NCI-H2081 treated with DMSO at 0.1 percent for 48 hours (cell line): ENCODE measurements around the gene LYPD3.
"Not testable (repeated sequence)": the region's sequence is repeated elsewhere in the genome, so short reads cannot be mapped to it uniquely, and the experiment has no call there.

ENCODE experiments used
- DNase-seq: peaks from one replicate; lab custom pipeline; 2025; lab: John Stamatoyannopoulos, UW

LYPD3 gene

DNA sequence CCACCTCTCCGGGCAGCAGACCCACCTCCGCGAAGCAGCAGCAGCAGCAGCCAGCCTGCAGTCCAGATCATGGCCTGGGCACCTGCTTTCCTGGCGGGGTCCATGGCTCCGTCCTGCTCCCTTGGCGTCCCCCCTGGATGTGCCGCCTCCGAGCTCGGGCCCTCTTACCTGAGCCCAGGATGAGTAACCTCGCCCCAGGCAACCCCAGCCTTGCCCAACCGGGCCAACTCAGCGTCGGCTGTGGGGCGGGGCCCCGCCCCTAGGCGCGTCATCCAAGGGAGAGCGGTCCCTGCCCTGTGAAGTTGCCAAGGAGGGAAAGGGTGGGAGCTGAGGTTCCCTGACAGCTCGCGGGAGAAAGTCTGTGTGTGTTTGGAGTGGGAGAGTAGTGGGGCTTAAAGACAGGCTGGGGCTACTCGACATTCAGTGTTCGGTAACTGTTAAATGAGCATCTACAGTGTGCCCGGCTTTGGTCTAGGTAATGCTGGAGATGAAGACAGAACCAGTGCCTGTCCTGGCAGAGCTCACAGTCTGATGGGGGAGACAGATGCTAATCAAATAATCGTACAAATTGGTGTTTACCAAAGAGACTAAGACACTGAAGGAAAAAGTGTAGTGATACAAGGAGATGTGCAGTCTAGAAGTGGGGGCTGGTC is at the start of gene LYPD3:
Gene LYPD3, minus strand, starts transcription at position 141 of the 653 bp plus-strand sequence. Its CDS starts 37 bp downstream, at position 104.
- DNase-seq, result no peak

DNA sequence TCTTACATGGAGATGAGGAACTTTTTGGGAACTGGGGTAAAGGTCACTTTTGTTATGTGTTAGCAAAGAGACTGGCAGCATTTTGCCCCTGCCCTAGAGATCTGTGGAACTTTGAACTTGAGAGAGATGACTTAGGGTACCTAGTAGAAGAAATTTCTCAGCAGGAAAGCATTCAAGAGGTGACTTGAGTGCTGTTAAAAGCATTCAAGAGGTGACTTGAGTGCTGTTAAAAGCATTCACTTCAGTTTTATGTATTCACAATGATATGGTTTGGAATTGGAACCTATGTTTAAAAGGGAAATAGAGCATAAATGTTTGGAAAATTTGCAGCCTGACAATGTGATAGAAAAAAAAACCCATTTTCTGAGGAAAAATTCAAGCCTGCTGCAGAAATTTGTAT is 47.0 kb upstream of the LYPD3 start:
- not testable (repeated sequence) for DNase-seq

DNA sequence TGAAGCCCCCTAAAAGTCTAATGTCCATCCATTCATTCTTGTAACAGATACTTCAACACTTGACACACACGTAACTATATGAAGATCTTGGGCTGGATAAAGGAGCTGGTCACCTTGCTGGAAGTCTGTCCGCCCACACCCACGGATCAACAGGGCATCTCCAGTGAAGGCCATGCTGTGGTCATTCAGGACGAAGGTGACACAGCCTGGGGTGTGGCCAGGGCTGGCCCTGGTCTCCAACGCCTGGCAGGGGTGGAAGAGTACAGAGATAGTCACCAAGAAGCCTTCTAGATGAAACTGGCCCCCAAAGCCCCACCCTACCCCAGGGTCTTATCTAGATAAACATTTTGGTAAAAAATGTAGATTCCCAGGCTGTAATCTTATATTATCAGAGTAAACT is 45.9 kb upstream of the LYPD3 start:
- DNase-seq, result no peak

DNA sequence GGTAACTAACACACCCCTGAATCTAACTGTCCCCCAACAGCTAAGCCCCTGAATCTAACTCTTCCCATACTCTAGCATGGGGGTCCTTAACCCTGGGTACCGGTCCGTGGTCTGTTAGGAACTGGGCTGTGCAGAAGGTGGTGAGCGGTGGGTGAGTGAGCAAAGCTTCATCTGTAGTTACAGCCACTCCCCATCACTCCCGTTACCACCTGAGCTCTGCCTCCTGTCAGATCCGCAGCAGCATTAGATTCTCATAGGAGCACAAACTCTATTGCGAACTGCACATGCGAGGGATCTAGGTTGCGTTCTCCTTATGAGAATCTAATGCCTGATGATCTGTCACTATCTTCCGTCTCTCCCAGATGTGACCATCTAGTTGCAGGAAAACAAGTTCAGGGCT is 45.3 kb upstream of the LYPD3 start:
- no peak for DNase-seq

DNA sequence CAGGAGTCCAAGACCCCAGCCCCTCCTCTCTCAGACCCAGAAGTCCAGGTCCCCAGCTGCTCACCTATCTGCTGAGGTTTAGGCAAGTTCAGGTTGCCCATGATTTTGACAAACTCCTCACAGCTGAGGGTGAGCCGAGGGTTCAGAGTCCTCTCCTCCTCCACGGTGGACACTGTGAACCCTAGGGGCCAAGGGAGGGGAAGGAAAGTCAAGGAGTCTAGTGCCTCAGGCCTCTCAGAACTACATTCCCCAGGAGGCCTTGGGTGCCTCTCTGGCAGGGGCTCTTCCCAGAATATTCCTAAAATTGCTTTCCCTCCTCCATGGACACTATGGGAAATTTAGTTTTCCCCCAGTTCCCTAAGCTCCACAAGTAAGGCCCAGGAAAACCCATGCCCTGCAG is 42.5 kb upstream of the LYPD3 start:
- DNase-seq, result no peak

DNA sequence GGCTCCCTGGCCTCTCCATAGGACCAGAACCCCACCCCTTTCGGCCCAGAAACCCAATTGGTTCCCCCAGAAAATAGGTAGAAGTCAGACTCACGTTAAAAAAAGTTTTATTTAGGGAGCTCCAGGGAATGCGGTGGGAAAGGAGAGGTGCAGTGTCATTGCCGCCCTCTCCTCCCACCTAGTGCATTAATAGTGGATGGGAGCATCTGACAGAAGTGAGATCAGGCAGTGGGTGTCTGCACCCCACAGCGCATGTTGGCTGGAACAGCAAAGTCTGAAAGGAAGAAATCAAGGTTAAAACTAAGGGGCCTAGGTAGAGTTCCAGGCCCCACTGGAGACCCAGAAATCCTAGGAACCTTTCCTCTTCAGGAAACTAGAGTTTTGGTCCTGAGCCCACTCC is 41.2 kb upstream of the LYPD3 start:
- DNase-seq, result no peak

DNA sequence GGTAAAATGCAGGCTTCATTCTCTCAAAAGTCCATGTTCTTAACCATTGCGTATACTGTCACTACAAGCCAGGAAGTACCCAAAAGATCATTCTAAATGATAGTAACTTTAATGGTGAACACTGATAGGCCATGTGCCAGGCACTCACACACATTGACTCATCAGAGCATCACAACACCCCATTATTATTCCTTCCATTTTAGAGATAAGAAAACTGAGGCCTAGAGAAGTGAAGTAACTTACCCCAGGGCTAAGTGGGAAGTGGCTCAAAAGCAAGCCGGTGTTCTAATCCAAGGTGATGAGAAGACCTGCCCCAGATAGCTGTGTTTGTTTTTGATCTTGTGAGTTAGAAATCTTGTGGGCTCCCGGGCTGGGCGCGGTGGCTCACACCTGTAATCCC is 40.5 kb upstream of the LYPD3 start:
- no peak for DNase-seq

DNA sequence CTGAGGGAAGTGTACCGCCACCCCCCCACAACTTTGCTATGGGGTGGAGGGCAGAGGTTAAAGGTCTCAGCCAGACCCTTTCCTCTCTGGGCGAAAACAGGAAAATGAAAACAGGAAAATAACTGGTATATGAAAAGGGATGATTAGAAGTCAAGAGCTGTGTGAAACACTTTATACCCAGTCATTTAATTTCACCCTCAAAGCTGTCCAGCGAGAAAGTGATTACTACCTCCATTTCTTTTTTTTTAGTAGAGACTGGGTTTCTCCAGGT is 39.7 kb upstream of the LYPD3 start:
- no peak for DNase-seq

DNA sequence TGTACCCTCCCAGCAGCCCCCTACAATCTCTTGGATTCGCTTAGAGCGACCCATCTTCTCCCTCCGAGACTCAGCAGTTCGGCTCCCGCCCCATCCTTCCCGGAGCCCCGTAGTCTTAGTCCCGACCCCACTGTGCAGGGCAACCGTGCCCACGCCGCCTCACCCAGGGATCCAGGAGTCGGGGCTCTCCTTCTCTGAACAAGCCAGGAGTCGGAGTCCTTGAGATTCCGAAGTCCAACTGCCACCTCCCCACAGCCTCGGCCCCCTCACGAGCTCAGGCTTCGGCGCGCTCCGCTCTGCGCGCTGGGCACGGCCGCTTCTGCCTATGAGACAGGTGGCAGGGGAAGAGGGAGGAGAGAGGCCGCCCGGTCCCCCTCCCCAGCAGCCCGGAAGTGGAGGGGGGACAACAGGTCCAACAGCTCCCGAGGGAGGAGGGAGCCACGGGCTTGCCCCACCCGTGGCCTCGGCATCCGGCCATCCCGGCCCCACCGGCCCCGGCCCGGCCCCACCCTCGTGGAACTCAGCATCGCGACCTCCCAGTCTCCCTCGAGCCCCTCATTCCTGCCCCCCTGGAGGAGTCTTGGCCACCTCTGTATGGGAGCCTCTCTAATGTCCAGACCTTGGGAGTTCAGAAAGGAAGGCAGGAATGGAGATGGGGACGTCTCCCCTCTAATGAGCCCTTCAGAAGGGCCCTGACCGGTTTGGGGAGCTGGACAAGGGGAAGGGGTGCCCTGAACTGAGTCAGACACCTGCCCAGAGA is 39.2 kb upstream of the LYPD3 start, which contains the start of gene PHLDB3:
Gene PHLDB3, minus strand, starts transcription at position 321 of the 760 bp plus-strand sequence. CDS start 628 bp downstream, outside the sequence.
- no peak for DNase-seq

DNA sequence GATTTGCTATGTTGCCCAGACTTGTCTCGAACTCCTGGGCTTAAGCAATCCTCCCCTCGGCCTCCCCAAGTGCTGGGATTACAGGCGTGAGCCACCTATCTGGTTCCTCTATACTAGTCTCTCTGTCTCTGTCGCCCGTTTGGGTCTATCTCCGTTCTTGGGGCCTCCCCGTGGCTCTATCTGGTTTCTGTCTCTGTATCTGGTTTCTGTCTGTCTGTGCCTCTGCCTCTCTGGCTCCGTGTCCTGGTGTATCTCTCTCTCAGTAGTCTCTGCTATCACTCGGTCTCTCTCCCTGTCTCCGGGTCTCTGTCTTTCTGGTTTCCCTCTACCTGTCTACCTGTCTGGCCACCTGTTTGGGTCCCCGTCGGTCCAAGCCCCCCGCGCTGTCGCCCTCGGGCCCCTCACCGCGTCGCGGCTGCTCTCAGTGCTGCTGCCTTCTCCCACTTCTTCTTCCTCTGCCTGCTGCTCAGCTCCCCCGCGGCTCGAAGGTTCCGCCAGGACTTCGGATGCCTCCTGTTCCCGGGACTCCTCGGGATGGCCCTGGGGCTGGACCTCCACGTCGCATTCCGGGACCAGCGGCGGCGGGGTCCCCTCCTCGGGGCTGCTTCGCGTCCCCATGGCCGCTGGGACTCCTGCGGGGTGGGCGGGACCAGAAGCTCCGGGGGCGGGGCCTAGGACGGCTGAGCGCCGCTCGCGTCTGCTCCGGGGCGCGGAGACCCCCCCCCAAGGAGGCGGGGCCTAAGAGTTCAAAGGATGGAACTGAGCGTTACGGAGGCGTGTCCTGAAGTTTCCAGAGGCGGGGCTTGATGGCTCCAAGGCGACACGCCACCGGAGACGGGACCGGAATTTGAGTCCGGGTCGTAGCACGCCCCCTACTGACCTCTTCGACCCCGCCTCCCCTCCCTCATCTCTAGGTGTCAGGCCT is 38.4 kb upstream of the LYPD3 start:
- DNase-seq, result peak; percentile 55

DNA sequence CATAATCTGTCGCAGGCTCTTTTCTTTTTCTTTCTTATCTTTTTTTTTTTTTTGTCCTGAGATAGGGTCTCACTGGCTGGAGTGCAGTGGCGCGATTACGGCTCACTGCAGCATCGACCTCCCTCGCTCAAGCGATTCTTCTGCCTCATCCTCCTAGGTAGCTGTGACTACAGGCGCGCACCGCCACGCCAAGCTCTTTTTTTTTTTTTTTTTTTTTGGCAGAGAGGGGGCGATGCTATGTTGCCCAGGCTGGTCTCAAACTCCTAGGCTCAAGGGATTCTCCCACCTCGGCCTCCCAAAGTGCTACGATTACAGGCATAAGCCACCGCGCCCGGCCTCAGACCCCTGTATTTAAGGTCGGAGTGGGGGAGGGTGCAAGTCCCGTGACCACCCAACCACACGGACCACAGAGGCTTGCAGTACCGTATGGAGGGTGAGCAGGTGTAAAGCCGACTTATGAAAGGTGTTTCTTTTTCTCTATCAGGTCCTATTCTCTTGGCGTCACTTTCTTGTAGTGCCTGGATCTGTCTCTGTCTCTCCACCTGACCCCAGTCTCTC is 37.1 kb upstream of the LYPD3 start:
- DNase-seq, result no peak

DNA sequence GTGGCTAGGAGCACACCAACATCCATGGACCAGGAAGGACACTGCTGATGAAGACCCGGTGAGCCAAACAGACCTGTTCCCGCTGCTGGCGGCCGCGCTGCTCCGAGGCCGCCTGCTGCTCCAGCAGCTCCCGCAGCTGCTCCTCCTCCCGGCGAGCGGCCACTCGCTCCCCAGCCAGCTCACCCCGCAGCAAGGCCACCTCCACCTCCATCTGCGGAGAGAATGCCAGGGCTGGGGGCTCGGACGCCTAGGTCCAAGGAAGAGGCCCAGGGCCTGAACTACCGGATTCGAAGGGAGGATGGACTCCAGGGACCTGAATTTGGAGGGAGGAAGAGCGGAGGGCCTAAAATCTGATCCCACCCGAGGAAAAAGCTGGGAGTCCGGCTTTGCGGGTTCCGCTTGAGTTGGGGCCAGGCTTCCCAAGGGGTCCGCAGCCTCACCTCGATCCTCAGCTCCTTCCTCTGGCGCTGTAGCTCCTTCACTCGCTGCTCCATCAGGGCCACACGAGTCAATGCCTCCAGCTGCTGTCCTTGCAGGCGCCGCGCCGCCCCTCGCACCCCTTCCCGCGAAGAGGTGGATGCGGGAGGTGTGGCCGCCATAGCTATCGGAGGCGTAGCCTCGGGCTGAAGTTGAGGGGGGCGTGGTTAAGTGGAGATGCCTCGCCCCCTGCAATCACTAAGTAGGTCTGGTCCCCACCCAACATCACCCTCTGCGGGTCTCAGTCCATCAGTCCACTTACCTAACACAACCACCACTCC is 36.4 kb upstream of the LYPD3 start:
- DNase-seq, result no peak

DNA sequence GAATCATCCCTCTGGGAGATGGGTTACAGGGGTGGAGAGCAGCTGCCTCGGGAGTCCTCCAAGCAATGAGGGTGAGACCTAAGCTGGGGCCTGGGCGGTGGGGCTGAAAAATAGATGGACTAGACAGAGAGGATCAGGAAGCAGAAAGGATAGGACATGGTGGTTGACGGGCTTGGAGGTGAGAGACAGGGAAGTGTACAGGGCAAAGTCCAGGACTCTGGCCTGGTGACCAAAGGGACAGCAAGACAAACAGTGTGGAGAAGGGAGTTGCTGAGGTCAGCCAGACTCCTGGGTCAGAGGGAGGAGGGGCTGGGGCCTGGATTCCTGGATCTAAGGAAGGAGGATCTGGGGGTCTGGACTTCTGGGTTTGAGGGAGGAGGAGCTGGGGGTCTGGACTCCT is 33.6 kb upstream of the LYPD3 start:
- no peak for DNase-seq

DNA sequence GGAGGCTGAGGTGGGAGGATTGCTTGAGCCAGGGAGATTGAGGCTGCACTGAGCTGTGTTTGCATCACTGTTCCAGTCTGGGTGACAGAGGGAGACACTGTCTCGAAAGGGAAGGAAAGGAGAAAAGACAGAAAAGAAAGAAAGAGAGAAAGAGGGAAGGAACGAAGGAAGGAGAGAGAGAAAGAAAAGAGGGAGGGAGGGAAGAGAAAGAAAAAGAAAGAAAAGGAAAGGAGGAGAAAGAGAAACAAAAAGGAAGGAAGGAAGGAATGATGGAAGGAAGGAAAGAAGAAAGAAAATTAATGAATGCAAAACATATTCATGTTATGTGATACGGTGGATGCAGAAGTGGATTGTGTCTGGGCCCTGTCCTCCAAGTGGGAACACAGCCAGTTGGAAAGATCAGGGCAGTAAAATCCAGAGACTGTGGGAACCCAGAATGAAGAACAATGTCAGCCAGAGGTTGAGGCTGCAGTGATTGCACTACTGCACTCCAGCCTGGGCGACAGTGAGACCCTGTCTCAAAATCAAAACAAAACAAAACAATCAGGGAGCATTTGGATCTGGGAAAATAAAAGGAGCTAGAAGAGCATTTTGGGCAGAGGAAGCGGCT is 32.9 kb upstream of the LYPD3 start:
- DNase-seq, result no peak

DNA sequence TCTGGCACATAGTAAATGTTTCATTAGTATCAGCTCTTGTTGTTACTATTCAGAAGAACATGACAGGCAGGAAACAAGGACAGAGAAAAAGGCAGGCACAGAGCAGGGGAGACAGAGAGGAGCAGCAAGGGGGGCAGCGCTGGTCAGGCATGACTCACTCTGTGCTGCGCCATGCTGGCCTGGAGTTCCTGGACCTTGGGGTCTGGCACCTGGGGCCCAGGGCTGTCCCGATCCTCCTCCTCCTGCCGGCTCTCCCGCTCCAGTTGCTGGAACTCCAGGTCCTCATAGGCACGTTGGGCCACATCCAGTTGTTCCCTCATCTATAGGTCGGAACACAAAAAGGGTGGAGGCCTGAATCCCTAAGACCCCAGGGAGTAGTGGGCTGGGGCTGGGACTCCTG is 31.6 kb upstream of the LYPD3 start:
- no peak for DNase-seq

DNA sequence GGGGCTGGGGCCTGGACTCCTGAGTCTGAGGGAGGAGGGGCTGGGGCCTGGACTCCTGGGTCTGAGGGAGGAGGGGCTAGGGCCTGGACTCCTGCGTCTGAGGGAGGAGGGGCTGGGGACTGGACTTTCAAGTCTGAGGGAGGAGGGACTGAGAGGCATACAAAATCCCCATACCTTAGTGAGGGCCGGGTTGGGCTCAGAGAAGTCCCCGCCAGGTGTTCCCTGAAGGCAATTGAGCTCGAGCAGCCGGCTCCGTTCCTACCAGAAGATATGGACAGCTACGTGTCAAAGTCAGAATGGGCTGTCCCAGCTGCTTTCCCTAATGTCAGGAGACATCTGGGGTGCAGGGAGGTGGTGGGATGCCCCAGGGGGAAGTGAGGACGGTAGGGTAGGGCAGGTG is 29.7 kb upstream of the LYPD3 start:
- DNase-seq, result no peak

DNA sequence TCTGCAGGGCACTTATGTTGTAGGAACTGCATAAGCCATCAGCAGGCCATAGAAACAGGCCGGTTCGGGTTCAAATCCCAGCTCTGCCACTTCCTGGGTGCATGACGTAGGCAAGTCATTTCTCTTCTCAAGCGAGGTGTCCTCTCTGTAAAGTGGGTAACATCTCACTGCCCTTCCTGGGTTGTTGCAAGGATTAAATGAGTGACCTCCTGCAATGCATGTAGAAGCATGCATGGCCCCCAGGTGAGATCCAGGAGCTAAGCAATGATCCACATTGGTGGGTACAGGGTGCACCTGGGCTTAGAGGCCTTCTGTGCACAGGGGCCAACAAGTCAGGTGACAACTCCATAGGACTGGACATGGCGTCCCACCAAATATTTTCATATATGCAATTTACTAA is 25.4 kb upstream of the LYPD3 start:
- no peak for DNase-seq

DNA sequence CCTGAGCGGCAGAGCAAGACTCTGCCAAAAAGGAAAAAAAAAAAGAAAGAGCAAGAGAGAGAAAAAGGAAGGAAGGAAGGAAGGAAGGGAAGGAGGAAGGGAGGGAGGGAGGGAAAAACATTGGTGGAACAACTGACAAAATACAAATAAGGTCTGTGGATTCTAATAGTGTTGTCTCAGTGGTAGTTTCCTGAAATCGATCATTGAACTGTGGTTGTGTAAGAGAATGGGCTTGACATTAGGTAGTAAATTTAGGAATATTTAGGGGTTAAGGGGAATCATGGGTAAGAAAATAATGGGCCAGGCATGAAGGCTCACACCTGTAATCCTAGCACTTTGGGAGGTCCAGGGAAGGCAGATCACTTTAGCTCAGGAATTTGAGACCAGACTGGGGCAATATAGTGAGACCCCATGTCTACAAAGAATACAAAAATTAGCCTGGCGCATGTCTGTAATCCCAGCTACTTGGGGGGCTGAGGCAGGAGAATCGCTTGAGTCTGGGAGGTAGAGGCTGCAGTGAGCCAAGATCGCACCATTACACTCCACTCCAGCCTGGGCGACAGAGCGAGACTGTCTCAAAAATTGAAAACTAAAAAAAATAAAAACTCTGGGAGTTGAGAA is 24.7 kb upstream of the LYPD3 start:
- no peak for DNase-seq

DNA sequence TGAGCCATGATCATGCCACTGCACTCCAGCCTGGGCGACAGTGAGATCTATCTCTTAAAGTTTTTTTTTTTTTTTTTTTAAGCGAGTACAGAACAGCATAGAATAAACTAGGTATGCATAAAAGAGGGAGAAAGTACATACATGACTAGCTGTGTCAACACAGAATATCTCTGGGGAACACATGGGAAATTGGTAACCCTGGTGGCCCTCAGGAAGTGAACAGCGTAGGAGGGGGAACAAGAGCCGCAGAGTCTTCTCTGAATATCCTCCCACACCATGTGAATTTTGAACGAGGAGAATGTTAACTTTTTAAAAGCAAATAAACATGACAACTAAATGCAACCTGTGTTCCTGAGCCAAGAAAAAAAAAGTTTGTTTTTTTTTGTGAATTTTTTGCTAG is 23.9 kb upstream of the LYPD3 start:
- no peak for DNase-seq

DNA sequence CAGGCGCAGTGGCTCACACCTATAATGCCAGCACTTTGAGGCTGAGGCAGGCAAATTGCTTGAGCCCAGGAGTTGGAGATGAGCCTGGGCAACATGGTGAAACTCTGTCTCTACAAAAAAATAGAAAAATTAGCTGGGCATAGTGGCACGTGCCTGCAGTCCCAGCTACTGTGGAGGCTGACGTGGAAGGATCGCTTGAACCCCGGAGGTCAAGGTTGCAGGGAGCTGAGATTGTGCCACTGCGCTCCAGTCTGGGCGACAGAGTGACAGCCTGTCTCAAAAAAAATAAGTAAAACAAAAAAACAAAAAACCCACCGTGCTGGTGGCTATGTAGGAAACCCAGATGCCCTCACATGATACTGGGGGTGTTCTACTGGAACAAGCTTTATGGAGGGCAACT is 22.8 kb upstream of the LYPD3 start:
- DNase-seq, result no peak

DNA sequence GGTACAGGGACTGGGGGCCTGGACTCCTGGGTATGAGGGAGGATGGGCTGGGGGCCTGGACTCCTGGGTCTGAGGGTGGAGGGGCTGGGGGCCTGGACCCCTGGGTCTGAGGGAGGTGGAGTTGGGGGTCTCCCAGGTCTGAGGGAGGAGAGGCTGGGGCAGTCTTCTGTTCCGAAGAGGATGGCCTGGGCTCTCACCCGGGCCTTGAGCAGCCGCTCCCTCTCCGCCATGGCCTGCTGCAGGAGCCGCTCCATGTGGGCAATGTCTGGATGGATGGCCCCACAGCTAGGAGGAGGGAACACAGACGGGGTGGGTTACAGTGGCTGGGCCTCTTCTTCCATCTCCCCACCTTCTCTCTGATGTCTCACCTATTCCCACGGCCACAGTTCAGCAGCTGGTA is 21.0 kb upstream of the LYPD3 start:
- no peak for DNase-seq
